IMR-90 (cell line): Measurements from ENCODE around the gene KIAA0513. TPM values are rescaled to one million over a fixed set of nuclear protein-coding genes. Genes with fewer than 3 reads are reported as not detected.

Experiments
- ATAC-seq: fragments of 200-7000 bp; cut with Tn5 transposase; 2 replicates; pipeline ENCODE4 v1.9.1; 2020; ENCODE audit warnings: low read depth, mild to moderate bottlenecking, moderate library complexity
- BruUV-seq: library from RNA; stranded (reverse); fragments of 400-500 nt; replicated peaks from 2 replicates; lab custom pipeline; 2021; lab: Mats Ljungman, UMichigan
- CTCF ChIA-PET: fragments of 300-600 bp; formaldehyde crosslinking; extraction: SDS; loops from one replicate; lab custom pipeline; 2021; ENCODE audit warnings: antibody characterized with exemption; lab: Yijun Ruan, JAX
- POLR2A ChIA-PET: fragments of 300-600 bp; sonication (Branson Sonifier 250); formaldehyde crosslinking; loops from one replicate; lab custom pipeline; 2022; ENCODE audit warnings: antibody characterized with exemption; ENCODE audit not compliant: unreplicated experiment; lab: Charles Lee
- DNase-seq: peaks from one replicate; pipeline ENCODE4 v3.0.0; 2013
- H2AFZ ChIP-seq: replicated peaks from 2 replicates; pipeline ENCODE3; 2013; ENCODE audit warnings: low read length, mild to moderate bottlenecking; ENCODE audit not compliant: poor library complexity
- H2AK5ac ChIP-seq: 2 replicates; pipeline ENCODE4 v1.6.1; 2013; ENCODE audit warnings: low read depth, low read length, inconsistent platforms
- H2AK9ac ChIP-seq: replicated peaks from 2 replicates; pipeline ENCODE3; 2013; ENCODE audit warnings: mild to moderate bottlenecking, low read depth, low read length, moderate library complexity; ENCODE audit not compliant: poor library complexity
- H2BK120ac ChIP-seq: 2 replicates; pipeline ENCODE4 v1.6.1; 2013; ENCODE audit warnings: low read depth, low read length, inconsistent platforms
- H2BK15ac ChIP-seq: 3 replicates; pipeline ENCODE4 v1.6.1; 2013; ENCODE audit warnings: low read depth, low read length, inconsistent platforms
- H2BK20ac ChIP-seq: 2 replicates; pipeline ENCODE4 v1.6.1; 2013; ENCODE audit warnings: low read depth, mild to moderate bottlenecking, inconsistent platforms, low read length, moderate library complexity
- H2BK5ac ChIP-seq: 2 replicates; pipeline ENCODE4 v1.6.1; 2013; ENCODE audit warnings: mild to moderate bottlenecking, low read depth, low read length, inconsistent platforms; ENCODE audit not compliant: poor library complexity, severe bottlenecking
- H3K14ac ChIP-seq: replicated peaks from 2 replicates; pipeline ENCODE4 v1.6.1; 2013; ENCODE audit warnings: low read depth, low read length, inconsistent platforms
- H3K18ac ChIP-seq: 2 replicates; pipeline ENCODE4 v1.6.1; 2013; ENCODE audit warnings: low read depth, low read length, control low read depth
- H3K23ac ChIP-seq: 2 replicates; pipeline ENCODE4 v1.6.1; 2013; ENCODE audit warnings: low read depth, low read length, inconsistent platforms
- H3K27ac ChIP-seq: 2 replicates; pipeline ENCODE4 v1.5.1; 2013; ENCODE audit warnings: mild to moderate bottlenecking, control low read depth, low read length; ENCODE audit not compliant: insufficient read depth
- H3K27me3 ChIP-seq: 2 replicates; pipeline ENCODE4 v1.6.1; 2013; ENCODE audit warnings: low read length; ENCODE audit not compliant: control insufficient read depth, insufficient read depth
- H3K36me3 ChIP-seq: 2 replicates; pipeline ENCODE4 v1.6.1; 2013; ENCODE audit warnings: low read length, mixed read lengths; ENCODE audit not compliant: control insufficient read depth, insufficient read depth
- H3K4ac ChIP-seq: 2 replicates; pipeline ENCODE4 v1.6.1; 2013; ENCODE audit warnings: low read depth, low read length, inconsistent platforms
- H3K4me1 ChIP-seq: 2 replicates; pipeline ENCODE4 v1.6.1; 2013; ENCODE audit warnings: low read length, mixed read lengths; ENCODE audit not compliant: control insufficient read depth, insufficient read depth
- H3K4me2 ChIP-seq: 2 replicates; pipeline ENCODE4 v1.6.1; 2013; ENCODE audit warnings: low read depth, mild to moderate bottlenecking, control low read depth, low read length, moderate library complexity
- H3K4me3 ChIP-seq: 2 replicates; pipeline ENCODE4 v1.5.1; 2013; ENCODE audit warnings: low read depth, mild to moderate bottlenecking, control low read depth, low read length, moderate library complexity; ENCODE audit not compliant: insufficient read depth
- H3K56ac ChIP-seq: 2 replicates; pipeline ENCODE4 v1.6.1; 2013; ENCODE audit warnings: low read length, inconsistent platforms; ENCODE audit not compliant: insufficient read depth; ENCODE audit errors: extremely low read depth
- H3K79me1 ChIP-seq, 2 experiments: 2 replicates each; pipeline ENCODE4 v1.6.1; 2013; ENCODE audit warnings: low read length in 2 of 2, inconsistent platforms in 1 of 2, low read depth in 1 of 2
- H3K9ac ChIP-seq: 2 replicates; pipeline ENCODE4 v1.6.1; 2013; ENCODE audit warnings: low read depth, low read length, control low read depth
- H3K9me1 ChIP-seq: 2 replicates; pipeline ENCODE4 v1.6.1; 2013; ENCODE audit warnings: low read length, inconsistent platforms; ENCODE audit not compliant: insufficient read depth
- H3K9me3 ChIP-seq: 2 replicates; pipeline ENCODE4 v1.6.1; 2013; ENCODE audit warnings: low read length; ENCODE audit not compliant: control insufficient read depth, insufficient read depth
- H4K20me1 ChIP-seq: 2 replicates; pipeline ENCODE4 v1.6.1; 2013; ENCODE audit warnings: low read length, inconsistent platforms; ENCODE audit not compliant: insufficient read depth
- H4K5ac ChIP-seq: 2 replicates; pipeline ENCODE4 v1.6.1; 2013; ENCODE audit warnings: mild to moderate bottlenecking, low read depth, low read length, control low read depth
- H4K8ac ChIP-seq, 2 experiments: 2 replicates each; pipeline ENCODE4 v1.6.1; 2013; ENCODE audit warnings: low read depth in 2 of 2, low read length in 2 of 2, control low read depth in 1 of 2, inconsistent platforms in 1 of 2
- H4K91ac ChIP-seq: 2 replicates; pipeline ENCODE4 v1.6.1; 2013; ENCODE audit warnings: low read depth, low read length, inconsistent platforms; ENCODE audit not compliant: insufficient read depth
- BHLHE40 ChIP-seq: fragments of 150-350 bp; IDR thresholded peaks from 2 replicates; pipeline ENCODE4 v1.6.1; 2016; ENCODE audit warnings: mild to moderate bottlenecking, low read depth, low read length
- CEBPB ChIP-seq: IDR thresholded peaks from 2 replicates; pipeline ENCODE4 v1.6.1; 2012; ENCODE audit warnings: low read depth, low read length, improper control_type of control experiment
- CTCF ChIP-seq: conservative IDR thresholded peaks from 2 replicates; pipeline ENCODE4 v1.5.1; 2012; ENCODE audit warnings: mild to moderate bottlenecking, low read depth, low read length, improper control_type of control experiment
- ELK1 ChIP-seq: fragments of 150-350 bp; IDR thresholded peaks from 2 replicates; pipeline ENCODE4 v1.6.1; 2016; ENCODE audit warnings: low read depth, mild to moderate bottlenecking, low read length, moderate library complexity, borderline replicate concordance
- FOS ChIP-seq: fragments of 150-350 bp; IDR thresholded peaks from 2 replicates; pipeline ENCODE4 v1.6.1; 2016; ENCODE audit warnings: low read depth, low read length
- MAFK ChIP-seq: IDR thresholded peaks from 2 replicates; pipeline ENCODE4 v1.6.1; 2012; ENCODE audit warnings: low read depth, low read length, improper control_type of control experiment
- MAZ ChIP-seq: IDR thresholded peaks from 2 replicates; pipeline ENCODE4 v1.6.1; 2012; ENCODE audit warnings: low read depth, mild to moderate bottlenecking, low read length, improper control_type of control experiment, moderate library complexity, borderline replicate concordance
- MXI1 ChIP-seq: IDR thresholded peaks from 2 replicates; pipeline ENCODE4 v1.6.1; 2012; ENCODE audit warnings: low read depth, mild to moderate bottlenecking, low read length, moderate library complexity, borderline replicate concordance
- NFE2L2 ChIP-seq: fragments of 150-350 bp; IDR thresholded peaks from 2 replicates; pipeline ENCODE4 v1.6.1; 2016; ENCODE audit warnings: low read depth, mild to moderate bottlenecking, low read length
- POLR2A ChIP-seq: IDR thresholded peaks from 2 replicates; pipeline ENCODE4 v1.6.1; 2012; ENCODE audit warnings: mild to moderate bottlenecking, low read depth, low read length
- RAD21 ChIP-seq: IDR thresholded peaks from 2 replicates; pipeline ENCODE4 v1.6.1; 2012; ENCODE audit warnings: low read length, improper control_type of control experiment
- RCOR1 ChIP-seq: IDR thresholded peaks from 2 replicates; pipeline ENCODE4 v1.6.1; 2012; ENCODE audit warnings: mild to moderate bottlenecking, low read length, improper control_type of control experiment; ENCODE audit not compliant: insufficient replicate concordance
- RFX5 ChIP-seq: IDR thresholded peaks from 2 replicates; pipeline ENCODE4 v1.8.0; 2012; ENCODE audit warnings: low read depth, mild to moderate bottlenecking, low read length, moderate library complexity
- SMC3 ChIP-seq: fragments of 150-350 bp; IDR thresholded peaks from 2 replicates; pipeline ENCODE4 v1.6.1; 2016; ENCODE audit warnings: low read depth, mild to moderate bottlenecking, antibody characterized with exemption, low read length, moderate library complexity
- USF2 ChIP-seq: fragments of 150-350 bp; IDR thresholded peaks from 2 replicates; pipeline ENCODE4 v1.6.1; 2017; ENCODE audit warnings: mild to moderate bottlenecking, antibody characterized with exemption, low read length, low read depth
- WGBS, 2 experiments: methylation state at CpG; one replicate each; pipeline versions ENCODE4 v1.1.5 to v1.1.7; 2013; ENCODE audit warnings: missing lambda C conversion rate in 2 of 2; ENCODE audit not compliant: insufficient read length in 1 of 2; ENCODE audit errors: extremely low coverage in 2 of 2; 5-methylcytosine and 5-hydroxymethylcytosine counted together
- dilution Hi-C: fragments of 300-500 bp; cut with HindIII; formaldehyde crosslinking; loops from one replicate; pipeline ENCODE4 v1.14.3; 2018; ENCODE audit warnings: low sequenced_read_pairs; ENCODE audit not compliant: unreplicated experiment
- in situ Hi-C: fragments of 300-500 bp; cut with MboI; formaldehyde crosslinking; loops from 3 replicates; pipeline ENCODE4 v1.14.3; 2019; ENCODE audit warnings: low sequenced_read_pairs, inconsistent platforms, mixed read lengths
- intact Hi-C: fragments of 100-400 bp; cut with micrococcal nuclease; formaldehyde crosslinking; loops from 2 replicates; pipeline ENCODE4 v1.10.0; 2022
- polyA plus RNA-seq, 3 experiments: library from polyadenylated mRNA; depleted of rRNA; stranded (reverse); fragments of >200 nt; gene quantifications; 2 replicates each; pipeline ENCODE4 v1.2.3, GENCODE V29; 2012; ENCODE audit warnings: low replicate concordance in 1 of 3
- total RNA-seq: library from RNA; depleted of rRNA; stranded (reverse); fragments of >200 nt; gene quantifications from 2 replicates; pipeline ENCODE4 v1.2.3, GENCODE V29; 2012

KIAA0513 gene
- total and polyA plus RNA-seq, 2 of the 4 experiments (the other 2 are of a cell fraction), result 9.5 TPM

- H3K4me1 ChIP-seq, result no peaks in the 10 kb centered on the region
- no peaks in the 10 kb centered on the region for H3K9me1 ChIP-seq
- no peaks in the 10 kb centered on the region for H4K20me1 ChIP-seq
- no peak overlapping the region for H3K56ac ChIP-seq
- ATAC-seq (no peak), DNase-seq (no peak)
- no peak overlapping the region for H3K4me3 ChIP-seq
- H2BK15ac ChIP-seq, result no peak overlapping the region
- H2AK5ac ChIP-seq, result no peak overlapping the region
- H2BK120ac ChIP-seq, result no peak overlapping the region
- H2AK9ac ChIP-seq, result no peak overlapping the region
- H3K9me3 ChIP-seq, result no peaks in the 10 kb centered on the region
- peaks cover 19% of the 10 kb centered on the region for H3K27me3 ChIP-seq
- ChIA-PET CTCF (no interaction called here), POLR2A (no interaction called here)
- H4K91ac ChIP-seq, result no peak overlapping the region
- TF ChIP-seq SMC3 (no peak), NFE2L2 (no peak), RAD21 (no peak), ELK1 (no peak), MAZ (no peak), BHLHE40 (no peak), CTCF (no peak), RCOR1 (no peak), MAFK (no peak), CEBPB (no peak), USF2 (no peak), RFX5 (no peak), POLR2A (no peak), MXI1 (no peak), FOS (no peak)
- intact Hi-C loops (no loop called here), in situ Hi-C loops (no loop called here), dilution Hi-C loops (no loop called here)
- no peak overlapping the region for H4K5ac ChIP-seq
- no peak overlapping the region for H3K18ac ChIP-seq
- no TSS peak for BruUV-seq
- no peaks in the 10 kb centered on the region for H3K79me1 ChIP-seq
- H3K23ac ChIP-seq, result no peak overlapping the region
- no peak overlapping the region for H3K4me2 ChIP-seq
- no peak overlapping the region for H4K8ac ChIP-seq
- H3K9ac ChIP-seq, result no peak overlapping the region
- H3K27ac ChIP-seq, result no peak overlapping the region
- H3K14ac ChIP-seq, result no peak overlapping the region
- no peak overlapping the region for H2BK20ac ChIP-seq
- no CpG with 5 or more reads among the region's 7 CpGs for WGBS, 2 experiments
- H3K4ac ChIP-seq, result no peak overlapping the region
- no peak overlapping the region for H2AFZ ChIP-seq
- H2BK5ac ChIP-seq, result no peak overlapping the region
- H3K36me3 ChIP-seq, result peaks cover 2% of the 10 kb centered on the region; the same call in 1 of the 2 replicates
Measured at GRCh38 chr16:85091522-85091910, 63.9 kb downstream of the KIAA0513 start.
